Measurements from ENCODE around the gene AOAH.

GRCh38 chr7:36658335-36659171 lies 65.7 kb downstream of the AOAH start:
- TF ChIP-seq CTCF (IDR thresholded peaks at IDR 0.05): no peak
- TF ChIP-seq POLR2A (IDR thresholded peaks at IDR 0.05): no peak

All from heart left ventricle (tissue), 13 donors.